GM12878 (cell line): ENCODE data around the gene PLCG2. TPM values are rescaled to one million over a fixed set of nuclear protein-coding genes. Genes with fewer than 3 reads are reported as not detected.

Source experiments
- ASH2L ChIP-seq: fragments of 300-600, 200-600 bp; sonication (generic); IDR thresholded peaks from 2 replicates; pipeline ENCODE4 v1.6.1; 2017; ENCODE audit warnings: low read depth, mild to moderate bottlenecking, borderline replicate concordance
- CREB1 ChIP-seq: IDR thresholded peaks from 2 replicates; pipeline ENCODE4 v1.6.1; 2012; ENCODE audit warnings: low read depth, mild to moderate bottlenecking, inconsistent platforms
- EP300 ChIP-seq, 2 experiments: fragments of 150-350 bp in 1 of 2; IDR thresholded peaks; 2 replicates each; pipeline ENCODE4 v1.6.1; 2011 to 2012; ENCODE audit warnings: low read depth in 2 of 2, low read length in 2 of 2, borderline replicate concordance in 1 of 2, improper control_type of control experiment in 1 of 2, inconsistent platforms in 1 of 2; ENCODE audit not compliant: control insufficient read depth in 1 of 2
- HDAC2 ChIP-seq: fragments of 200-600 bp; sonication (generic); IDR thresholded peaks from 2 replicates; pipeline ENCODE4 v1.6.1; 2017
- HSF1 ChIP-seq: fragments of 150-350 bp; IDR thresholded peaks from 2 replicates; pipeline ENCODE4 v1.6.1; 2014; ENCODE audit warnings: mild to moderate bottlenecking, low read depth, low read length
- JUNB ChIP-seq: IDR thresholded peaks from 2 replicates; pipeline ENCODE4 v1.6.1; 2016; ENCODE audit warnings: antibody characterized with exemption, mild to moderate bottlenecking
- JUND ChIP-seq: IDR thresholded peaks from 2 replicates; pipeline ENCODE4 v1.6.1; 2012; ENCODE audit warnings: low read depth, mild to moderate bottlenecking, low read length, improper control_type of control experiment, moderate library complexity
- SIN3A ChIP-seq: IDR thresholded peaks from 2 replicates; pipeline ENCODE4 v1.6.1; 2012; ENCODE audit warnings: low read depth, low read length, improper control_type of control experiment
- SKIL ChIP-seq: fragments of 450-650 bp; IDR thresholded peaks from 2 replicates; pipeline ENCODE4 v1.6.1; 2017; ENCODE audit warnings: mild to moderate bottlenecking, low read depth, inconsistent platforms; ENCODE audit not compliant: poor library complexity, severe bottlenecking
- SMC3 ChIP-seq: IDR thresholded peaks from 2 replicates; pipeline ENCODE4 v1.6.1; 2011; ENCODE audit warnings: low read length, improper control_type of control experiment, borderline replicate concordance
- USF2 ChIP-seq: IDR thresholded peaks from 2 replicates; pipeline ENCODE4 v1.6.1; 2011; ENCODE audit warnings: low read depth, low read length, improper control_type of control experiment, borderline replicate concordance
- WRNIP1 ChIP-seq: IDR thresholded peaks from 2 replicates; pipeline ENCODE4 v1.6.1; 2011; ENCODE audit warnings: low read depth, low read length, improper control_type of control experiment, borderline replicate concordance
- ZBED1 ChIP-seq: IDR thresholded peaks from 2 replicates; pipeline ENCODE4 v1.6.1; 2016; ENCODE audit warnings: borderline replicate concordance
- ZBTB11 ChIP-seq: fragments of 450-650 bp; formaldehyde crosslinking; IDR thresholded peaks from 2 replicates; pipeline ENCODE4 v1.5.0; 2022; ENCODE audit warnings: mild to moderate bottlenecking, missing genetic modification characterization
- ZNF687 ChIP-seq: fragments of 450-650 bp; IDR thresholded peaks from 2 replicates; pipeline ENCODE4 v1.6.1; 2017; ENCODE audit warnings: mild to moderate bottlenecking, moderate library complexity
- ZSCAN29 ChIP-seq: fragments of 450-650 bp; IDR thresholded peaks from 2 replicates; pipeline ENCODE4 v1.6.1; 2017; ENCODE audit warnings: mild to moderate bottlenecking, moderate library complexity
- polyA plus RNA-seq, 11 experiments: library from polyadenylated mRNA; depleted of rRNA in 4 of 11; unstranded in 6 of 11; stranded (reverse) in 5 of 11; fragments of >200 nt; fragmentation: Nextera tagmentation in 4 of 11; fragmentation: Illumina TruSeq in 1 of 11; extraction: Ambion mirVana in 4 of 11; extraction: Trizol in 1 of 11; gene quantifications; 1 replicate in 1 of 11; 2 replicates in 10 of 11; pipeline versions ENCODE4 v1.2.1 to v1.2.3, GENCODE V29; 2011 to 2016; ENCODE audit warnings: inconsistent platforms in 2 of 11, missing spikeins in 2 of 11, low read depth in 1 of 11
- total RNA-seq, 4 experiments: library from RNA; depleted of rRNA in 3 of 4; stranded (reverse); fragments of >200 nt in 3 of 4; fragmentation: Illumina TruSeq in 1 of 4; extraction: Trizol in 1 of 4; gene quantifications; 2 replicates each; pipeline versions ENCODE4 v1.2.1 to v1.2.3, GENCODE V29; 2013 to 2021

The PLCG2 gene
- total and polyA plus RNA-seq, 10 of the 15 experiments (the other 5 are each of a cell fraction or from before 2014, with no cell fraction given), result 47.6 to 256 (median 149) TPM

- peak; percentile 84 for TF ChIP-seq ZNF687
- TF ChIP-seq HDAC2, result no peak
- TF ChIP-seq SIN3A, result no peak
- no peak for TF ChIP-seq WRNIP1
- TF ChIP-seq CREB1, result peak; percentile 46; the same call in 1 of the 2 replicates
- TF ChIP-seq ZSCAN29, result no peak
- peak; percentile 88; the same call in 1 of the 2 replicates for TF ChIP-seq ZBED1
- peak; percentile 17 for TF ChIP-seq SMC3
- TF ChIP-seq JUND, result no peak
- peak; percentile 80 to 84; a peak in 3 of 4 replicates for TF ChIP-seq EP300 (IDR thresholded peaks at IDR 0.05; ENCODE audit: borderline replicate concordance in 1 of 2, control insufficient read depth in 1 of 2, low read depth in 2 of 2, low read length in 2 of 2)
- no peak for TF ChIP-seq ASH2L
- TF ChIP-seq HSF1, result no peak
- no peak; the same call in 1 of the 2 replicates for TF ChIP-seq USF2
- TF ChIP-seq ZBTB11, result no peak
- peak; percentile 50 for TF ChIP-seq SKIL
- peak; percentile 91 for TF ChIP-seq JUNB
Measured at GRCh38 chr16:81798311-81799137, 19.4 kb downstream of the PLCG2 start (continued).
